Osteoblast (primary cell): ENCODE results near the gene OCSTAMP. TPM values are rescaled to one million over a fixed set of nuclear protein-coding genes. Genes with fewer than 3 reads are reported as not detected.
A peak's percentile ranks its signal among the peaks of the same experiment; 100 is the strongest.

Experiments used
- DNase-seq: peaks from one replicate; pipeline ENCODE4 v3.0.0; 2011; ENCODE audit warnings: low spot score, mixed read lengths; ENCODE audit not compliant: insufficient read length; ENCODE audit errors: missing footprints
- H2AFZ ChIP-seq: 2 replicates; pipeline ENCODE4 v1.6.0; 2011; ENCODE audit warnings: mild to moderate bottlenecking, low read length
- H3K27ac ChIP-seq: 2 replicates; pipeline ENCODE4 v1.5.1; 2011; ENCODE audit warnings: mild to moderate bottlenecking, low read depth, low read length, moderate library complexity
- H3K27me3 ChIP-seq: 2 replicates; pipeline ENCODE4 v1.6.0; 2012; ENCODE audit warnings: mild to moderate bottlenecking, control low read depth, inconsistent platforms, low read length, moderate library complexity; ENCODE audit not compliant: insufficient read depth
- H3K36me3 ChIP-seq: 2 replicates; pipeline ENCODE4 v1.5.1; 2011; ENCODE audit warnings: mild to moderate bottlenecking, low read length, control low read depth, moderate library complexity; ENCODE audit not compliant: insufficient read depth
- H3K4me1 ChIP-seq: 2 replicates; pipeline ENCODE4 v1.5.1; 2011; ENCODE audit warnings: mild to moderate bottlenecking, low read length, control low read depth, moderate library complexity; ENCODE audit not compliant: insufficient read depth
- H3K4me2 ChIP-seq: 2 replicates; pipeline ENCODE4 v1.6.0; 2011; ENCODE audit warnings: mild to moderate bottlenecking, low read length; ENCODE audit not compliant: insufficient read depth
- H3K4me3 ChIP-seq: fragments of 200-600 bp; sonication (generic); 3 replicates; pipeline ENCODE4 v1.5.1; 2012; ENCODE audit warnings: mild to moderate bottlenecking, low read length, inconsistent platforms; ENCODE audit not compliant: insufficient read depth
- H3K79me2 ChIP-seq: 2 replicates; pipeline ENCODE4 v1.6.0; 2012; ENCODE audit warnings: mild to moderate bottlenecking, low read length, control low read depth, inconsistent platforms; ENCODE audit not compliant: insufficient read depth
- H3K9me3 ChIP-seq: 2 replicates; pipeline ENCODE4 v1.5.1; 2011; ENCODE audit warnings: low read depth, low read length, control low read depth
- H4K20me1 ChIP-seq: 2 replicates; pipeline ENCODE4 v1.6.0; 2012; ENCODE audit warnings: mild to moderate bottlenecking, low read length, control low read depth; ENCODE audit not compliant: insufficient read depth
- CTCF ChIP-seq: IDR thresholded peaks from 2 replicates; pipeline ENCODE4 v1.5.1; 2011; ENCODE audit warnings: mild to moderate bottlenecking, low read depth, low read length, moderate library complexity; ENCODE audit errors: extremely low read depth
- total RNA-seq: library from RNA; depleted of rRNA; stranded (reverse); fragments of >200 nt; gene quantifications from 2 replicates; pipeline ENCODE4 v1.2.3, GENCODE V29; 2012

OCSTAMP gene
- total RNA-seq, 1 donor, result not detected

DNA sequence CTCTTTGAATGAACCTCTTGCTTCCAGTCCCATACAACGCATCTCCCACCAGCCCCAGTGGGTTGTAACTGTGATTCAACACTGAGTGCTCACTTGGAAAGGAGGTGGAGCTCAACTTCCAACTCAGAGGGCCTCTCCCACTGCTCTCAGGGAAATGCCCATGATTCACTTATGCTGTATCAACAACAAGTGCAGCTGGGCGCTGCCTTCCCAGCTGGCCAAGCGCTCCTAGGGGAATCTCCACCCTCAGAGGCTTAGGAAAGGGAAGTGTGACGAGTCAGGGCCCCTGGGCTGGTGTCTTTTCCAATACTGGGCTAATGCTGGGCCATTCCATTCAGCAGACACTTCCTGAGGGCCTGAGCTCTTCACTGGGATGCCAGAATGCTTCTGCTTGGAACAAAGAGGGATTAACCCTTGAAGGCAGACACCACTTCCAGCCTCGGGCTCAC lies 8.1 kb upstream of the OCSTAMP start:
- H3K9me3 ChIP-seq, result no peaks in the 10 kb centered on the region
- H3K27me3 ChIP-seq, result no peaks in the 10 kb centered on the region
- peak overlapping the region; percentile 20 for H3K27ac ChIP-seq
- H3K36me3 ChIP-seq, result no peaks in the 10 kb centered on the region
- no peaks in the 10 kb centered on the region for H4K20me1 ChIP-seq
- no peak for TF ChIP-seq CTCF
- peak; percentile 93 for DNase-seq
- peak overlapping the region; percentile 6 for H2AFZ ChIP-seq
- no peaks in the 10 kb centered on the region for H3K79me2 ChIP-seq
- H3K4me1 ChIP-seq, result peaks cover 23% of the 10 kb centered on the region
- no peak overlapping the region for H3K4me3 ChIP-seq
- peak overlapping the region; percentile 11 for H3K4me2 ChIP-seq

GRCh38 chr20:46557231-46557956 lies 6.9 kb upstream of the OCSTAMP start:
- Histone ChIP-seq H3K27ac (peak overlapping the region; percentile 21), H2AFZ (no peak overlapping the region)

DNA sequence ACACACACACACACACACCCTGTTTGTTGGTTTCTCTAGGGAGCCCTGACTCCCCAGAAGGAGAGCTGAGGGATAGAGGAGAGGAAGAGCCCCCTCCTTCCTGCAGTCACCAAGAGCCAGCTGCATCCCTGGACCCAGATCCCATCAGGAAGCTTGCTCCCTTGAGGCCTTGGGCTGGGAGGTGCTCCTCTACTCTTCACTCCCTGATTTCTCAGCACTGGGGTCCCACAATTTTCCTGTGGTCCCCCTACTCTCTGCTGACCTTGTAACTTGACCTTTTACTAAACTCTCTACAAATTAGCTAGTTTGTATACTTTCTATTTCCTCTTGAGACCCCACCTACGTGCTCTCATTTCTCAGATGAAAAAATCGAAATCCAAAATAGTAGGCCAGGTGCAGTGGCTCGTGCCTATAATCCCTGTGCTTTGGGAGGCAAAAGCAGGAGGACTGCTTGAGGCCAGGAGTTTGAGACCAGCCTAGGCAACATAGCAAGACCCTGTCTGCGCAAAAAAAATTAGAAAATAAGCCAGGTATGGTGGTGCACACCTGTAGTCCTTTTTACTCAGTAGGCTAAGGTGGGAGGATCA lies 5.0 kb upstream of the OCSTAMP start:
- H2AFZ ChIP-seq, result no peak overlapping the region
- H3K36me3 ChIP-seq, result no peaks in the 10 kb centered on the region
- no peak overlapping the region for H3K4me2 ChIP-seq
- no peak overlapping the region for H3K4me3 ChIP-seq
- no peak overlapping the region for H3K27ac ChIP-seq
- no peaks in the 10 kb centered on the region for H3K9me3 ChIP-seq
- DNase-seq, result no peak
- no peaks in the 10 kb centered on the region for H3K27me3 ChIP-seq
- no peak for TF ChIP-seq CTCF
- peaks cover 20% of the 10 kb centered on the region for H3K4me1 ChIP-seq
- no peaks in the 10 kb centered on the region for H3K79me2 ChIP-seq
- H4K20me1 ChIP-seq, result no peaks in the 10 kb centered on the region

More at GRCh38 chr20:46557231-46557956, 6.9 kb upstream of the OCSTAMP start:
- Histone ChIP-seq H3K36me3 (no peaks in the 10 kb centered on the region), H3K4me1 (peaks cover 22% of the 10 kb centered on the region), H4K20me1 (no peaks in the 10 kb centered on the region), H3K9me3 (no peaks in the 10 kb centered on the region), H3K27me3 (no peaks in the 10 kb centered on the region), H3K4me2 (peak overlapping the region; percentile 4), H3K4me3 (no peak overlapping the region), H3K79me2 (no peaks in the 10 kb centered on the region)
- no peak for TF ChIP-seq CTCF
- no peak for DNase-seq

DNA sequence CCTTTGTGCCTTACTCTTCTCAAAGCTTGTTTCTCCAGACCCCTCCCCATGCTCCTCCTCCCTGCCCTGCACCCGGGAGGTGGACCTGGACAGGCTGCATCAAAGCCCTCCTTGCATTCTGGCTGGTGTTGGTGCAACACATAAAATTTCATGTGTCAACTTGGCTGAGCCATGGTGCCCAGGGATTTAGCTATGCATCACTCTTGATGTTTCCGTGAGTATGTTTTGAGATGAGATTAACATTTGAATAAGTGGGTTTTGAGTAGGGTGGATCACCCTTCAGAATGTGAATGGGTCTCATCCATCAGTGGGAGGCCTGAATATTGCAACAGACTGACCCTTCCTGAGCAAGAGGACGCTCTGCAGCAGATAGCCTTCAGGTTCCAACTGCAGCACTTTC lies 4.4 kb upstream of the OCSTAMP start:
- Histone ChIP-seq H3K4me3 (no peak overlapping the region), H3K79me2 (no peaks in the 10 kb centered on the region), H2AFZ (no peak overlapping the region), H3K27me3 (peaks cover 4% of the 10 kb centered on the region), H3K9me3 (no peaks in the 10 kb centered on the region), H3K4me2 (no peak overlapping the region), H3K4me1 (peaks cover 20% of the 10 kb centered on the region), H4K20me1 (no peaks in the 10 kb centered on the region), H3K36me3 (no peaks in the 10 kb centered on the region), H3K27ac (no peak overlapping the region)
- DNase-seq, result no peak
- no peak for TF ChIP-seq CTCF
